ENCODE data around the gene CALCOCO2.
"Not testable (repeated sequence)": the region's sequence is repeated elsewhere in the genome, so short reads cannot be mapped to it uniquely, and the experiment has no call there.

Gene CALCOCO2

DNA sequence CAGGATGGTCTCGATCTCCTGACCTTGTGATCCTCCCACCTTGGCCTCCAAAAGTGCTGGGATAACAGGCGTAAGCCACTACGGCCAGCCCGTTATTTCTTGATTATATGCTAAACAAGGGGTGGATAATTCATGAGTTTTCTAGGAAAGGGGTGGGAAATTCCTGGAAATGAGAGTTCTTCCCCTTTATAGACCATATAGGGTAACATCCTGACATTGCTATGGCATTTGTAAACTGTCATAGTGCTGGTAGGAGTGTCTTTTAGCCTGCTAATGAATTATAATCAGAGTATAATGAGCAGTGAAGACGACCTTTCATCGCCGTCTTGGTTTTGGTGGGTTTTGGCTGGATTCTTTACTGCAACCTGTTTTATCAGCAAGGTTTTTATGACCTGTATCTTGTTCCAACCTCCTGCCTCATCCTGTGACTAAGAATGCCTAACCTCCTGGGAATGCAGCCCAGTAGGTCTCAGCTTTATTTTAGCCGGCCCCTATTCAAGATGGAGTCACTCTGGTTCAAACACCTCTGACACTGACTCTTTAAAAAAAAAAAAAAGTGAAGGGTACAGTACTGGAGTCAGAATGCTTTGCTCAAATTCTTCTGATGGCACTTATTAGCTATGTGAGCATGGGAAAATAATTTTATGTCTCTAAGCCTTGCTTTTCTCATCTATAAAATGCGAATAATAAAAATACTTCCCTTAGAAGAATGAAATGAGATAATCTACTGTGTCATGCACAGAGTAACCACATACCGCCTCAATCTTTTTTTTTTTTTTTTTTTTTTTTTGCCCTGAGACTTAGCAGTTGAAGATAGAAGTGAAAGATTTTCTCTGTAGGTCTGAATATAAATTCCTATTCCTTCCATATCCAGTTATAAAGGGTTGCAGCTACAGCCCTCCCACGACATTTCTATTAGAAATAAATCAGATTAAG, 5.1 kb upstream of the CALCOCO2 start:
- DNase-seq: no peak

DNA sequence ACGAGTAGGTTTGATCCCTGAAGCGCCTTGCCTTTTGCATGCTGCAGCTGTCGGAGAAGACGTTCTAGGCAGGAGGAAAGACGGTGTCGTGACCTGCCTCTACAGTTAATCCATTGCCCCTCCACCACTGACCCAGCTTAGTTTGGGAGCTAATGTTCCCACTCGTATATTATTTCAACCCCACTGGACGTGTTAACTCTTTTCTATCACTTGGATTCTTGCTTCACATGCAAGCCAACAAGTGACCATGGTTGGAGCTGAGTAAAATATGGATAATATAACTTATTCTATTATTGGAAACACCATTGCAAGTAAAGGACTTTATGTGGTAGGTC, 681 bp downstream of the CALCOCO2 start:
- no peak for DNase-seq

DNA sequence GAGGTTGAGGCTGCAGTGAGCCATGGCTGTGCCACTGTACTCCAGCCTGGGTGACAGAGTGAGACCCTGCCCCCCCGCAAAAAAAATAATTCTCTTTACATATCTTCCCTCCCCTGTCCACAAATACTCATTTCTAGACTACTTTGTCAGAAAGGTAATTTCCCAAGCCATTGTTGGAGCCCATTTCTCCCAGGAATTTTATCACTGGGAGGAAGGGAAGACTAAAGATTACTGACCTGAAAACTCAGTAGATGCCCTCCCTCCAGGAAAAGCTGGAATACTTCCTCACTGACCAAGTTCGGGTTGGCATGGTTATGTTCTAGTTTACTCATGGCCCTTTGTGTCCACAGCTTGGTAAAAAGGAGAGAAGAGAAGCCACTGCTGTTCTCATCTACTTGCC, 4.1 kb downstream of the CALCOCO2 start:
- peak in 1 of 2 experiments; percentile 10 for DNase-seq

DNA sequence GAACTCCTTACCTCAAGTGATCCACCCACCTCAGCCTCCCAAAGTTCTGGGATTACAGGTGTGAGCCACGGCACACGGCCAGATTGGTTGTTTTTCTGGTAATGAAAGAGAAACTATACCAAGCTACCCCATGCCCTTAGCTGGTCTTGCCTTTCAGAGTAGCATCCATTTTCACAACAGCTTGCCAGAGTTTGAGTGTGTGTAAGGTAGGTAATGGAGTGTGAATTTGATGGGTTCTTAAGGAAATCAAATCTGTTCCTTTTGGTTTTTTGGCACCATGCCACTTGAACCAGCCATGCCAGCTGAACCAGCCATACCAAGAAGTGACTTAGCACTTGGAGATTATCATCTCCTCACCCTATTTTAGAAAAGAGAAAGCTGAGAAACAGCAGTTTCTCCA, 5.1 kb downstream of the CALCOCO2 start:
- DNase-seq: no peak

DNA sequence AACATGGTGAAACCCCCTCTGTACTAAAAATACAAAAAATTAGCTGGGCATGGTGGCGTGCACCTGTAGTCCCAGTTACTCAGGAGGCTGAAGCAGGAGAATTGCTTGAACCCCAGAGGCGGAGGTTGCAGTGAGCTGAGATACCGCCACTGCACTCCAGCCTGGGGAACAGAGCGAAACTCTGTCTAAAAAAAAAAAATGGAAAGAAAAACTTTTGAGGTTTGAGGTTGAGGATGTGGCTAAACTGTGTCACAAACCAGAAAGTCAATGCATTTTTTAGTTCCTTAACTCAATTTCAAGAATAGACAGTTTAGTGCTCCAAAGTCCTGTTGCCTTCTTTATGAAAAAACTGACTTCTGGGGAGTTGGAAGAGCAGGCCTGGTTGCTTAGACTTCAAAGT, 6.6 kb downstream of the CALCOCO2 start:
- peak in 1 of 2 experiments; percentile 20 for DNase-seq

DNA sequence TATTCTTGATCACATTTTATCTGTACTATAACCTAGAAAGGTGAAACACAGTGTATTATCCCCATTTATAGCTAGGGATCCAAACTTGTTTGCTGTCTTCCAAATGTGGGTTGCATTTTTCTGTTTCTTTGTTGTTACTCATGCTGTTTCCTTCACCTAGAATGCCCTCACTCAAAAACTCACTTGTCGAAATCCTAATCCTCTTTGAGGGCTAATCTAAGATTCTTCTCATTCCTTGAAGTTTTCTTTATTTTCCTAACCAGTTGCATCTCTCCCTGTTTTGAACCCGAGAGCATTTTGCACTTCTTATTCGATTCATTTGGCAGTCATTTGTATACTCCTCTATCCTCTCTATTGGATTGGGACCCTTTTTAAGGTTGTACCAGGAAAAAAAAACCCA, 9.6 kb downstream of the CALCOCO2 start:
- DNase-seq: no peak

DNA sequence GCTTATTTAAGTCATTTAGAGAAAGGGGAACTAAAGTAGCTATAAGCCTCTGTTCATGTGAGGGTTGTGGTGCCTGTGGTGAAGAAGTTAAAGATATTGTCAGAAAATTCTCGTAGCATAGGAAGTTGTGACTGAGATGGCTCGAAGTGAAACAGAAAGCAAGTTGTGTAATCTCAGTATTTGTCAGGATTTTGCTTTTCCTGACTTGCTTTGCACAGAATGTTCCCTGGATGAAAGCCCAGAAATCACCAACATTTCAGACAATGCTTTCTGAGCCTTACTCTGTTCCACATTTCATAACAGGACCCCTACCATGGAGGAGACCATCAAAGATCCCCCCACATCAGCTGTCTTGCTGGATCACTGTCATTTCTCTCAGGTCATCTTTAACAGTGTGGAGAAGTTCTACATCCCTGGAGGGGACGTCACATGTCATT, 10.6 kb downstream of the CALCOCO2 start:
- DNase-seq: peak in 1 of 2 experiments; percentile 13

DNA sequence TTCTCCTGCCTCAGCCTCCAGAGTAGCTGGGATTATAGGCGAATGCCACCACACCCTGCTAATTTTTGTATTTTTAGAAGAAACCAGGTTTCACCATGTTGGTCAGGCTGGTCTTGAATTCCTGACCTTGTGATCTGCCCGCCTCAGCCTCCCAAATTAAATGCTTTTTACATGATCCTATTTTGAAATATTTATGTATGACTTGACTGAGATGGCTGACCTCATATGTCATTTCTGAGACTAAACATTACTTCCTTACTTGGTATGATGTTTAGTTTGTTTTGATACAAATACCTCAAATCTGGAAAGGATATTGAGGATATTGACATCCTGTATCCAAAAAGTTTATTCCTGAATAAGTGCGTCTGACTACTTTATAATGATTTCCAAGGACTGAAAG, 11.9 kb downstream of the CALCOCO2 start:
- no peak for DNase-seq

DNA sequence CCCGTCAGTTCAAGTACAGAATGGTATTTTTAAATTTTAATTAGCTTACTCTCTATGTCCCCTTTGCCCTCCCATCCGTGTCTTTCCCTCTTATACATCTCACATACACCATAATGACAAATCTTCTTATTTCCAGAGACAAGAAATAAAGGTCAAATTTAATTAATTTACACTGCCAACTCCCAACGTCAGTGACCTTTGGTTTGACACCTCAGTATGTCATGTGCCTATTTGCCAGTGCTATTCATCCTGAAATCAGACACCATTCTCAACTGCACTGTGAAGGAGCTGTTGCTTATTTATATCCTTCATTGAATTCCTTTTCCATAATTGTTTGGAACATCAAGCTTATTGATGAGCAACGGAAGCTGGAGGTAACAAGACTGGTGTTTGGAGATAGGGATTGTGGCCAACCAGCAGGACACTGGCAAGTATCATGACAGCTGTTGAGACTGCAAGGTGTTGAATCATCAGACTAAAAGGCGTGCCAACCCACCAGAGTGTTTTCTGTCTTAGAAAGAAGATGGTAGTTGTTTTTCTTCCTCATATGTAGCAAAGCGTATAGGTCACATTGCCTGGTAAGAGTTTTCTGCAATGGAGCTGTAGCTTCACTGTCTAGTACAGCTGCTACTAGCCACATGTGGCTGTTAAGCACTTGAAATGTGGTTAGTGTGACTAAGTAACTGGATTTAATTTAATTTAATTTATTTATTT, 12.5 kb downstream of the CALCOCO2 start:
- no peak for DNase-seq

DNA sequence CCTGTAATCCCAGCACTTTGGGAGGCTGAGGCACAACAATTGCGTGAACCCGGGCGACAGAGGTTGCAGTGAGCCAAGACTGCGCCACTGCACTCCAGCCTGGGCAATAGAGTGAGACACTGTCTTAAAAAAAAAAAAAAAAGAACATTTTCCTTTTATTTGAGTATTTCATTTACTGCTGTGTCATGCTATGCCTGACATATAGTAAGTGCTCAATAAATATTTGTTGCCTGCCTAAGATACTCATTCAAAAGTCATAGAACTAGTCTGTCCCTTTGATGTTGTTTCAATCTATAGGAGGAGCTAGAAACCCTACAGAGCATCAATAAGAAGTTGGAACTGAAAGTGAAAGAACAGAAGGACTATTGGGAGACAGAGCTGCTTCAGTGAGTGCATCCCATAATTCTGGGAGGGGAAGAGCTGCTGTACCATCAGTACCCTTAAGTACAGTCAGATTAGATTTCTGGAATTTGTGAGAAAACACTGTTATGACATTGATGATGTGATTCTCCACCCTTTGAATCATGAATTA, 20.0 kb downstream of the CALCOCO2 start:
- DNase-seq: no peak

DNA sequence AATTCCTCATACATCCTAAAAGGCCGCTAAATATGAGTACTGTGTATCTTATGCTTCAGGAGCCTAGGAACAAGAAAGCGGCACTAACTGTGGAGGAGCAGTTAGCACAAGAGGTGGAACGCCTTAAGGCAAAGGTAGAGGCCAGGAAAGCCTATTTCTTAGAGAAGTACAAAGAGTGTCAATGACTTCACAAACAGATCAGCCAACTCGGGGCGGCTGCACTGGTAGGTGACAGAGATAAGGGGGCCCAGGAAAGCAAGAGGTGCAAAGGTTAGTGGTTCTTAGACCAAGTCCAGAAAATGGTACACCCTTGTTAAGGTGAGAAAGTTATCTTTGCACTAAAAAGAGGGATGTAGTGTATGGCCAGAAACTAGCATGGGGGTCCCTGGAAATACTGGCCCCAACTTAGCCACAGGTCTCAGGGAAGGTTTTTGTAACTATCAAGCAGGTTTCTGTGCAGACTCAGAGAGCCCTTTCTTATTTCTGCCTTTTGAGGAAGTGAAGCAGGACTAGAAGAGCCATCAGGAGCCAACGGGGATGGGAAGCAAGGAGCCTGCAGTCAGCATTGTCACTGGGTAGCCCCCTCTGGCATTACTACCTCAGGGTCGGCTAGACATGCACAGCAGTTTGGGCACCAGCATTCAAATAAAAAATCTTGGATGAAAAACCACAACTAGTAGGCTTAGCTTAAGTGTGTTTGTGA, 24.1 kb downstream of the CALCOCO2 start:
- no peak for DNase-seq

DNA sequence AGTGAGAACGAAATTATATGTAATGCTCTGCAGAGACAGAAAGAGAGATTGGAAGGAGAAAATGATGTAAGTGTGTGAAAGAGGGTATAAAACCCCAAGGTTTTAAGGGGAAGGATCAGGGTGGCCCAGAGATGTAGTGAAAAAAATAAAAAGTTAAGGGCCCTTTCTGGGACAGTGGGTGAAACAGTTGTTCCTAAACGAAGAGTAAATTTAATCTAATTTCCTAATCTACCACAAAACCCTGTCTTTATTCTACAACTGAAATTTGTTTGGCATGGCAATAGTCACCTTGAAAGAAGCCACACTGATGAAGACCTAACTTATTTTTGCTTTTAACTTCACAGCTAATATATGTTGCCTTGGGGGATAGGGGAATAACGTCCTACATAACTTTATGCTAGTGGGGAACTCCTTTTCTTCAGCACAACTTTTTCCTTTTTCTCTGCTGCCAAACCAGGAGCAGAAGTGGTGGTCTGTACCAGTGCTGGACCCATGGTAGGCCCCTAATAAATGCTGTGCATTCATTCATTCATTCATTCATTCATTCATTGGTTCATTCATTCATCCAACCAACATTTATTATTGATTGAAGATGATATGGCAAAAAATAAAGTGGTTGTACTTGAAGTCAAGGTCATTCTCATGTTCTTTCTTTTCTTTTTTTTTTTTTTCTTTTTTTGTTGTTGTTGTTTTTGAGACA, 25.4 kb downstream of the CALCOCO2 start:
- DNase-seq: no peak

DNA sequence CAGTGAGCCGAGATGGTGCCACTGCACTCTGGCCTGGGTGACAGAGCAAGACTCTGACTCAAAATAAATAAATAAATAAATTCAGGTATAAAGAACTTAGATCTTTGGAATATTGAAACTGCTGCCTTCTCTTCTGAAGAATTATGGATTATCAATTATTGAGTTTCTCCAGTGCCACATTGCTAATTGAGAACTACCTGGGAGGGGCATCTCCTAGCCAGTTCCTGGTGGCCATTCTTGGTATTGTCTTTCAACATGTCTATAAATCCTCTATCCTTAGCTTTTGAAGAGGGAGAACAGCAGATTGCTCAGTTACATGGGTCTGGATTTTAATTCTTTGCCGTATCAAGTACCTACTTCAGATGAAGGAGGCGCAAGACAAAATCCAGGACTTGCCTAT, 29.2 kb downstream of the CALCOCO2 start:
- DNase-seq: no peak

DNA sequence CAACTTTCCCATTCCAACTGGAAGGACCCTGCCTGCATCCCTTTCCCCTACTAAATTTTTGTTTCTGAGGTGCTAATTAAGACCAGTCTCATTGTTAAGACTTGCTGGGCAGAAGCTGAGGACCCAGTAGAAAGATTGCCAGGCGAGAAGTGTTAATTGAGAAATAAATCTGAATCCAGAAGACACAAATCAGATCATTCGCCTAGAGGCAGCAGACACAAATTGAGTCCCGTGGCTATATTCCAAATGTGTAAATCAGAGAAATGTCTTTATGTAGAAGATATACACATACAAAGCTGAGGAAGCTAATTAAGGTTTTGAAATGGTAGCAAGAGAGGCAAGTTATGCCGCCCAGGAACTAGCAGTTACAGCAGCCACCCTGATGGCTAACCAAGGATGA, 29.6 kb downstream of the CALCOCO2 start:
- DNase-seq: no peak

DNA sequence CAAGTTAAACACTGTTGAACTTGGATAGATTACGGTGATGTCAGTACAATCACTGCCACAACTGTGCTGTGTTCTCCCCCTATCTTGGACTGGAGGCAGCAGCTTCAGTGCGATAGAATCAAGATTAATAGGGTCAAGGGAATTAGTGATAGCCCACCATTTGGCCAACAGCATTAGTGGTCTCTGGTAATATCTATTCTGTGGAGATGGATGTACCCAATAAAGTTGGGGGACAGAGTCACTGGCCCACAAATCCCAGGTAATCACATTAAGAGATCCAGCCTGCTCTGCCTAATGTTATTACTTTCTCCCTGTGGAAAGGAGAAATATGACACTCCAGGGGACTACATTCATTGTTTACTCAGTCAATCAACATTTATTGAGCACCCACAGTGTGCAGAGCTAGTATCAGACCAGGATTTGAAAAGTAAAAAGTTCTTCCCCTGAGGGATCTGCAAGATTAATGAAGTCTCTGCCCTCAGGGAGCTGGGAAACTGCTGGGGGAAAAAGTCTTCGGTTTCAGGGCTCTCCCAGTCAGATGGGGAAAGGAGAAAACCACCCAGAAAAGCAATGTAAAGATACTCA, 38.2 kb downstream of the CALCOCO2 start:
- no peak for DNase-seq

DNA sequence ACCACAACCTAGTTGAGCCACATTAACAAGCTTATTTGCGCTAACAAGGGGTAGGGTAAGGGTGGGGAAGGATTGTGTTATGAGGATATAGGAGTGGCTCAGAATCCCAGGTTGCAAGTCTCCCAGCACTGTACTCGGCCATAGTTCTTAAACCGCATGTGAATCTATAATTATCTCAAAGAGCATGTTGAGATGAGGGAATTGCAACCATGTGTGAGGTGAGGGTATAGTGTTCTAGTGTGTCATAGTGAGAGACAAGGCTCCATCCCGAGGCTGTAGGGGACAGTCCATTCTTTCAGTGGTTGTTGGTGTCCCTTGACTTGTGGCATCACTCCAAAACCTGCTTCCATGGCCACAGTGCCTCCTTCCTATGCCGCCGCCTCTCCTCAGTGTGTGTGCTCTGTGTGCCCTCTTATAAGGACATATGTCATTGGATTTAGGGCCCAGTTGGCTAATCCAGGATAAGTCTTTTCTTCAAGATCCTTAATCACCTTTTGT, 39.0 kb downstream of the CALCOCO2 start:
- DNase-seq: no peak

DNA sequence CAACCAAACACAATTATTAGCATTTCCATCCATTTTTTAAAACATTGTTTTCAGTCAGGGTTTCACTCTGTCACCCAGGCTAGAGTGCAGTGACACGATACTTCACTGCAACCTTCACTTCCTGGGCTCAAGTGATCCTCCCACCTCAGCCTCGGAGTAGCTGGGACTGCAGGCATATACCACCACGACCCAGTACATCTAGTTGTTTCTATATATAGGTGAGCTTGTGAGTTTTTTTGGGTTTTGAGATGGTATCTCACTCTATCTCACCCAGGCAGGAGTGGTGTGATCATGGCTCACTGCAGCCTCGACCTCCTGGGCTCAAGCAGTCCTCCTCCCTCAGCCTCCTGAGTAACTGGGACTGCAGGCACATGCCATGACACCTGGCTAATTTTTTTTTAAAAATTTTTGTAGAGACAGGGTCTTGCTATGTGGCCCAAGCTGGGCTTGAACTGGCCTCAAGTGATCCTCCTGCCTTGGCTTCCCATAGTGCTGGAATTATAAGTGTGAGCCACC, 40.3 kb downstream of the CALCOCO2 start:
- no peak for DNase-seq

DNA sequence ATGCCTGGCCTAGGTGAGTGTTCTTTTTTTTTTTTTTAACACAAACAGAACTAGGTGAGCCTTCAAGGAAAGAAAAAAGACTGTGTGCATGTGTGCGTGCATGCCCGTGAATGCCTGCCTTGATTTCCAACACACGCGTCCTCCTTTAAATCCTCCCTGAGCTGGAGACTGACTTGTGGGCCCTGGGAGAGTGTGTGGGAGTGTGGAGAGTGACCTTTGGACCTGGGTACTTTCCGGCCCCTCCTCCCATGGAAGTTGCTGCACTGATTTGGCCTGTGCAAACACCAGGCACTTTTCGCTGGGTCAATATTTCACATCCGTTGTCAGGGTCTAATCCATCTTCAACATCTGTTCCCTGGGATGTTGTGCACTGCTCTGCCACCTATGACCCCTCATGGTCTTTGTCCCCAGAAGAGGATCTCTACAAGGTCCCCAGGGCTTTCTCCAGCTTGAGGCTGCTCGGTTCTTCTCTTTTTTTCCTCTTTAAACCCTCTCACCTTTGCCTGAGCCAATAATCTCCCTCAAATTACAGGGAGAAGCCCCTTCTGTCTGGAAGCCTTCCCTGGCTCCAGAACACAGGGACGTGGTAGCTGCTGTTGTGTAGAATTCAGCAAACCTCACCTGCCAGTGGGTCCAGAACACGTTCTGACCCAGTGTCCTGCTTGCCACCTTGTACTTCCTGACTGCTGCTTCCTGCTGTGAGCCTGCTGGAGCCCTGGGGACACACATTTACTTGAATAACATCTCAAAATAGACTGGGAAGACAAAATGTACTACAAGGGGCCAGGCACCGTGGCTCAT, 40.9 kb downstream of the CALCOCO2 start:
- DNase-seq: no peak

DNA sequence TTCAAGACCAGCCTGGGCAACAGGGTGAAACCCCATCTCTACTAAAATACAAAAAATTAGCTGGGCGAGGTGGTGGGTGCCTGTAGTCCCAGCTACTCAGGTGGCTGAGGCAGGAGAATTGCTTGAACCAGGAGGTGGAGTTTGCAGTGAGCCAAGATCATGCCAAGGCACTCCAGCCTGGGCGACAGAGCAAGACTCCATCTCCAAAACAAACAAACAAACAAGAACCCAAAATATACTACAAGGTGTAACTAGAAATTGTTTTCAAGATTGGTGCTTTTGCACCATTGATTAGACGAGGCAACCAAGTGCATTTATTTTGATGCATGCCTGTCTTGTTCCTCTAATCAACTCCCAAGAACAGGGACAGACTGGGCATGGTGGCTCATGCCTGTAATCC, 41.6 kb downstream of the CALCOCO2 start:
- not testable (repeated sequence) for DNase-seq

DNA sequence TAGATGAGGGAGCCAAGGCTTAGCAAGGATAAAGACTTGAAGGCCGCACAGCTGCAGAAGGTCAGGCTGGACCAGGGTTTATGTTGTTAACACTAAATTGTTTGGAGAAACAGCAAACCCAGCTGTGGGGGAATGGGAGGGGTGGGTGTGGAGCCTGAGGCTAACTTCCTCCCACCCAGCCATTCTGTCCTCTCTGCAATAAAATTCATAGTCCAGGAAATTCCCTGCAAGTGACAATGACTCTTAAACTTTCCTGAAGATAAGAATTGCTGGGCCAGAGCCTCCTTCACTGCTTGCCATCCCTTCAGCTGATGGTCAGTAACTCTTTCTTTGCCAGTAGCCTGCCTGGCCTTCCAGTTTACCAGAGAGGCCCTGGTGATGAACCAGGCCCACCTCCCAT, 42.4 kb downstream of the CALCOCO2 start:
- DNase-seq: no peak

Data from activated CD4-positive, alpha-beta T cell treated with anti-CD3 and anti-CD28 coated beads, Interleukin-2, amount 50 U/mL, for 48 hours (primary cell).